Hematopoietic multipotent progenitor cell (in vitro differentiated cells): ENCODE measurements around the gene ENHO. TPM values are rescaled to one million over a fixed set of nuclear protein-coding genes. Genes with fewer than 3 reads are reported as not detected.

Source experiments
- DNase-seq, 3 donors: peaks; one replicate each; pipeline ENCODE4 v3.0.0-alpha.2; 2011 to 2015; ENCODE audit warnings: low read depth in 2 of 3, low spot score in 2 of 3
- total RNA-seq: library from RNA; depleted of rRNA; stranded (reverse); fragments of >200 nt; gene quantifications from one replicate; pipeline ENCODE4 v1.2.3, GENCODE V29; 2012

The ENHO gene
- not detected for total RNA-seq

DNA sequence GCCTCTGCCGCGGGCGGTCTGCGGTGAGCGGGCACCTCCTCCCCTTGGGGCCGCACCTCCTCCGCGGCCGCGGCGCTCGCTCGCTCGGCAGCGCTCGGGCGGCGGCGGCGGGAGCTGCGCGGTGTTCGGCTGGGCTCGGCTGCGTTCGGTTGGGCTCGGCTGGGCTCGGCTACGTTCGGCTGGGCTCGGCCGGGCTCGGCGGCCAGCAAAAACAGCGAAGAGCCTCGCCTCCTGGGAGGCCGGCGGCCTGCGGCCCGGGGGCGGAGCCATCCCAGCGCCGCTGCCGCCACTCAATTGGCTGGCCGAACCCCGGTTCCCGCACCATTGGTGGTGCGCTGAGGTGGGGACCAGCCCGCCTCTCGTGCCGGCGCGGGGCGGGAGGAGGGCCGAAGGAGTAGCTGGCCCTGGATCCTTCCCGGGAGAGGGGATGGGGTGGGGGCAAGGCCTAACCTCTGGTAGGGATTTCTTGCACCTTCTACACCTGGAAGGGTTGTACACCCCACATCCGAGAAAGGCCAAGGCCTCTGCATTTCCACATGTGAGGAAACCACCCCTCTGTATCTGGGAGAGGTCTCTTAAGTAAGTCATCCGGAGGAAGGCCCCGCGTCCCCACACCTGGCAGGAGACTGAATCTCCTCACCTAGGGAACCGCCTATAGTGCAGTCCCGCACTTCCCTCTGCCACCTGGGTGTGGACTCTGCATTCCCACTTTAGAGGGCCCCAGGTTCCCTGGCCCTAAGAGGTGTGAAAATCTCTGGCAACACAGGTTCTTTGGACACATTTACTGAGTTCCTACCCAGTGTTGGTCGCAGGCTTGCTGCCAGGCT is at the start of gene ENHO:
Gene ENHO, minus strand, starts transcription at position 20 of the 827 bp plus-strand sequence. CDS start 1,295 bp downstream, outside the sequence.
- DNase-seq, result peak; percentile 88 to 90 (median 88)

DNA sequence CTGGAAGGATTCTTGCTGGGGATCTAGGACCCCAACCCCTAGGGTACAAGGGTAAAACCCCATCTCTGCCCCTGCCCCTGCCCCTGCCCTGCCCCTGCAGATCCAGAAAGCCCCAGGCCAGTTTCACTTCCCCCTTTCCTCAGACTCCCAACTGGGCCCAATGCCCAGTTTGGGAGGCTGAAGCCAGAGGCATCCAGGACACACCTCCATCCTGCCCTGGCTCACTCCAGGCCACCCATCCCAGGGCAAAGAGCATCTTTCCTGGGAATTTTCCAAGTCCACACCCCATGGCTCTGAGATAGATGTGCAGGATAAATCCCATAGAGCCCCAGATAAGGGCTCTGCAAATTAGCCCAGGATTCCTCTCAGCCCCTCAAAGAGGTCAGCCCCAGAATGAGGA is 49.3 kb upstream of the ENHO start:
- no peak for DNase-seq

DNA sequence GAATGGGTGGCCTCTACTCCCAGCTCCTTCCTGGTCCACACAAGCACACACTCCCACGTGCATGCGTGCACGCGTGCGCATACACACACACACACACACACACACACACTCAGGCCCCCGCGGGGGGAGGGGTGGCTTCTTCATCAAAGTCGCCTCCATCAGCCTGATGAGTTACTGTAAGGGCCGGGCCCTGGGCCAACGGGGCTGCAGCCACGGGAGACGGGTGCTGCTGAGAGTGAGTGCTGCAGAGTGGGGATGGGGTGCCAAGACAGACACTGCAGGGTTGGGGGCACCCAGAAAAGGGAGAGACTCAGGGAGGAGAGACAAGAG is 48.7 kb upstream of the ENHO start:
- DNase-seq, result no peak

DNA sequence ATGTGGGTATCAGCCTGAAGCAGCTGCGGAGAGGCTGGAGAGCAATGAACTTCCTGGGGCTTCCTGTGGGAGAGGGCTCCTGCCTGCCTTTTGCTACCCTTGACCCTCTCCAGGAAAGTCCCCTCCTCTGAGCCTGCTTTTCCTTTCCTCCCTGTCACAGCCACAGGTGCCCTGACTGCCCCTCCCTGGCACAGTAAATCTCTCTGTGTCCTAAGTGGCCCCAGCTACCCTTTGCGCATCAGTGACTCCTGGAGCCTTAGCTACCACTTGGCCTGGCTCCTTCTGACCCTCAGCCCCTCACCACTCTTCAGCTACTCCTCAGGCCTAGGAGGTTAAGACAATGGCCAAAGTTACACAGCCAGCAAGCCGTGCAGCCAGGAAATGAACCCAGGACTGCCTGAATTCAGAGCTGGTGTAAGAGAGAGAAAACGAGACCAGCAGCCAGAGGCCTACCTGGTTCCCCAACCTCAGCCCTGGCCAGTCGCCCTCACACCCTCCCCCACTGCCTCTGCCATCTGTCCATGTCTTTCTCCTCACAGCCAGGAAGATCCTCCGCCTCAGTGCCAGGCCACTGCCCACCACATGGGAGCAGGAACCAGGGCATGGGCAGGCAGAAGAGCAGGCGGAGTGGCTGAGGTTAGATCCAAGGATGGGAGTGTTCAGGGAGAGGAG is 48.2 kb upstream of the ENHO start:
- DNase-seq, result no peak

DNA sequence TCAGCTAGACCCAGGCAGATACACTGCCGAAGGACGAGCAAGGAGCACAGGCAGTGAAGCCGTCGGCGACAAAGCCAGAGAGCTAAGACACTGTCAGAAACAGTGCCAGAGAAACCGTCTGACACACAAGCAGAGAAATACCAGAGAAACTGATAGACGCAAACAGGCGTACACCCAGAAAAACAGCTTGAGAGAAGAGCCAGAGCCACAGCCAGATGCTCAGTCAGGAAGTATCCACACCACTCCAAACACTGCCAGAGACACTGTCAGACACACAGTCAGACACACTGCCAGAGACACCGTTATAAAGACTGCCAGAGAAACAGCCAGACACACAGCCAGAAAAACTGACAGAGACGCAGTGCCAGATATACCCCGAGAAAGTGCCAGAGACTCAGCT is 47.6 kb upstream of the ENHO start:
- DNase-seq, result no peak

DNA sequence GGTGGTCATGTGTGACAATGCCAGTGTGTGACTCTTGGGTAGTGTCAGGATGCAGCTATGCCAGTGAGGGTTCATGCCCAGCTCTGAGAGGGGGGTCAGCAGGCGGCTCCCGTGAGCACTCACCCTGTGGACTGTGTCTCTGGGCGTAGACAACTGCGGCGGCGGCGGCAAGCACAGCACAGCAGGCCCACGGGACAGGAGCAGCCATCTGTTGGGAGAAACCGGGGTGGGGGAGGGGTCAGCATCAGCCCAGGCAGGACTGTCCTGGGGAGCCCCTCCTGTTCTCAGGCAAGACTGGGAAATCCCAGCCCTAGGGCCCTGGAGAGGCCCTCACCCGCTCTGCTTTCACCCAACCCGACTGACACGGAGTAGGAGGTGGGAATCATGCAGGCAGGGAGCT is 46.0 kb upstream of the ENHO start:
- DNase-seq, result no peak

DNA sequence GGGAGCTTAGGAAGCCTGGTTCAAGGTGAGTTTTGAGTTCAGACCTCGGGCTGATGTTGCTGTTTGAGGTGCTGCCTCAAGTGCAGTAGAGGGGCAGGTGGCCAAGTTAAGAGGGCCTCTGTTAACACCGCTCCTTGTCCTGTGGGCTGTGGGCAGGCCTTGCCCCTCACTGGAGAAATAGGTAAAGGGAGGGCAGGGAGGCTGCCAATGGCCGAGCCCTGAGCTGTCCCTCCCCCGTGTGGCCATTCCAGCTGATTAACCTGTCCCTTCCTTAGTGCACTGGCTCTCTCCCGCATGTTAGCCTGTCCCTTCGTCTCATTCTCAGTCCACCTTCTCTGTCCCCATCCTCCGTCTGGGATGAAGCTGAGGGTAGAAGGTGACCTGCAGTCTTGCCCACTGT is 45.3 kb upstream of the ENHO start:
- no peak for DNase-seq

DNA sequence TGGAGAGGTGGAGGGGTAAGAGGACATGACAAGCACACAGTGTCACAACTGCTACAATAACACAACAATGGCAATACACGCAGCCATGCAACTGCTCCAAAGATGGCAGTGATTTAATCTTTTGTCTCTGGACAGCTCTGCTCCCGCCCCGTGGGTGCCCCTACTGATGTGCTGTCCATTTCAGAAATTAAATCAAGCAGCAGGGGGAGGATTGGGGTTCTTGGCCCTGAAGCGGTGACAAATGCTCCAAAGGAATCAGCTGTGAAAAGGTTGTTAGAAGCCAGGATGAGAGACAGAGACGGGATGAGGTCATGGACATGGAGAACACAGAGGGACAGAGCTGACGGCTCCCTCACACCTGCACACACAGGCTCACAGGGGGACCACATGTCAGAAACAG is 44.2 kb upstream of the ENHO start:
- DNase-seq, result no peak

DNA sequence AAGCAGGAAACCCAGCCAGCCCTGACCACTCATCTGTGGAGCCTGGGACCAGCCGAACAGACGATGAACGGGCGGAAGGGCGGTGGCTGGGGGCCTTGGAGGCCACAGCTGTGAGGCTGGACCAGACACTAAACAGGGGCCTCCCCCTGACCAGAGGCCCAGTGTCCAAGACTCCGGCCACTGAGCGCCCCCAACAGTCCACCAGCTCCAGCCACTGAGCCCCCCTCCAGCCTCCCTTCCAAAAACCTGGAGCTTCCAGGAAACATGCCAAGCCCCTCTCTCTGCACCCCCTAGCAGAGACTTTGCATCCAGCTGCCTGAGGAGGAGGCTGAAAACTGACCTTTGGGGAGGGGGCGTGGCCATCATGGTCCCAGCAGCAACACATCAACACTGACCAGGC is 43.5 kb upstream of the ENHO start:
- DNase-seq, result no peak

DNA sequence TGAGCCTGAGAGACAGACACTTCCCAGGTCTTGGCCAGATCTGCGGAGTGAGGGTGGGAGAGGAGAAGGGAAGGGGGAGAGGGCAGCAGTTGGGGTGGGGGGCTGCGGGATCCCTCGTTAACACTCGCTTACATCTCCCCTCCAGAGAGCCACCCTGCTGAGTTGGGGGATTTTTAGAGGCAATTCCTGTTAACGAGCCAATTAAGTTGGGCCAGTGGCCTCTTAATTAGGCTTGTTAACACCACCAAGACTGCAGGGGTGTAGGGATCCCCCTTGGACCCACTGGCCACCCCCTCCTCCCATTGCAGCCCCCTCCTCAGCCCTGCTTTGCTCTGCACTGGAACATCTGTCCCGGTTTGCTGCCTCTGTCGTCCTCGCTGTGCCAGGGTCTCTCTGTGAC is 43.1 kb upstream of the ENHO start:
- DNase-seq, result no peak

DNA sequence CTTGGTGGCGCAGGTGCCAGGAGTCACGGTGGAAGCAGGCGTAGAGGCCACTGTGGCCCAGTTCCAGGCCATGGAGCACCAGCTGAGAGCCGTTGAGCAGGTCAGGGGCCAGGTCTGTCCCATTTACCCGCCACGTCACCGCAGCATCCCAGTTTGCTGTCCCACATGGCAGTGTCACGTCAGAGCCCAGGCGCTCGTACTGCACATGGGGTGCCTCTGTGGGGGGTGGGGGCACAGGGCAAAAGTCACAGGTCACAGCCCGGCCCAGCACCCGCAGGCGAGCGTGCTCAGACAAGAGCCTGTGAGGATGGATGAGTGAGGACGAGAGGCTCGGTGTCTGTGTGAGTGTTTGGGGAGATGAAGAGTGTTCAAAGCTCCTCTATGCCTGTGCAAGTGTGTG is 41.8 kb upstream of the ENHO start:
- no peak for DNase-seq

DNA sequence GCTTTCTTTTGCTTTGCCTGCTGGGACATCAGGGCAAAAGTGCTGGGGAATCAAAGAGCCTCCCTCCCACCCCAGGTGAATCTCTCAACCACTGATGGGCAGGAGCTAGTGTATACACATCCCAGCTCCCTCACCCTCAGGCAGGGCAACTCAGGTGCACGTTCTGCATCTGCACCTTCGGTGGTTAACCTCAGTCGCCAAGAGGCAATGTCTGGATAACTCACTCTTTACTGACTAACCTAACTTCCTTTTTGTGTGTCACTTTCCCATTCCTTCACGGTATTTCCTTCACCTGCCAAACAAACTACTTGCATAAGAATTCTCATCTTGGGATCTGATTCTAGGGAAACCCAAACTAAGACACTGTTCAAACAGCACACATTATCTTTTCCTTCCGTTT is 40.5 kb upstream of the ENHO start:
- DNase-seq, result no peak

DNA sequence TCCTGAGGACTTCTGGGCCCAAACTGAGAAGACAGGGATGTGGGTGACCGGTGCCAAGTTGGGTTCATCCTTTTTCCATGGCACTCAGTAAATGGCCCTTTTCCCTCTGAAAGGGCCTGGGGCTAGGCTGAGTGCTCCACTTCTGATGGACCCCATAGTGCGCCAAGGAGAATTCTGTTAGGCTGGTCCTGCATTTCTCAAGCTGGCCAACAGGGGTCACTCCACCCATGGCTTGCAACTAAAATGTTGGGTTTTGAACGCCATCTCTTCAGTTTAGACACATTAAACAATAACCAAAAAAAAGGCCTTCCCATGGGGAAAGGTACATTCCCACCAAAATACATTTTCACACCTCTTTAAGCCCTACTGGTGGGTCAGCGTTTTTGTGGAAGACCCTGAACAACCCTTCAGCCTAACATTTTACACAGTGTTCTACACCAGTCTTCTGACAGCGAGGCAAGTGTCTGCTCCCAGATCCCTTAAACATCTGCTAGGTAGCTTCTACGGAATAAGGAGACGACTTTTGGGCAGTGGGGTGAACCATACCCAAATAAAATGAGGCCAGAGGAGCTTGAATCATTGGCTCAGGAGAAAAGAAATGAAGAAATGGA is 39.5 kb upstream of the ENHO start:
- DNase-seq, result no peak

DNA sequence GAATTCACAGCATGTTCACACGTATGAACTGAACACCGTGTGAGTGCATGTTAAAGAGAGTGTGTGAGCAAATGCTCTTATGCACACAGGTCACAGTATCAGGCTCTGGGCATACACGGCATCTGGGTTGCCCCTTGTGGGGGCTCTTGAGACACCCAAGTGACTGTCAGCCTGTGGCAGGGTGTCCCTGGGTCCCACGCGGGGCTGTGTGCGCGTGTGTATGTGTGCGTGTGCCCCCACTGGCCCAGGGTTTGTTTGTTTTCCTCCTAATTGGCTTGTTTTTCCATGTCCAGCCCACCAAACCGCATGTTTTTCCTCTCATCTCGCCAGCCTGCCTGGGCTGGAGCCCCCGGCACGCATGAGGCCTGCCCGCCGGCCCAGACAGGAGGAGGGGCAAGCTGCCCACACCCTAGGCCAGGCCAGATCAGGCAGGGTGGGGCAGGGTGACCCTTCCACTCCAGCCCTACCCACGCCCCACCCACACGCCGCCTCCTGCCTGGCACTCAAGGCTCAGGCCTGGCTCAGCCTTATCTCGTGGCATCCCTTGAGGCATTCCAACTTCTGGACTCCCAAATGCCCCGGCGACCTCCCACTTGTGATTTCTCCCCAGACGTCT is 37.9 kb upstream of the ENHO start:
- no peak for DNase-seq

DNA sequence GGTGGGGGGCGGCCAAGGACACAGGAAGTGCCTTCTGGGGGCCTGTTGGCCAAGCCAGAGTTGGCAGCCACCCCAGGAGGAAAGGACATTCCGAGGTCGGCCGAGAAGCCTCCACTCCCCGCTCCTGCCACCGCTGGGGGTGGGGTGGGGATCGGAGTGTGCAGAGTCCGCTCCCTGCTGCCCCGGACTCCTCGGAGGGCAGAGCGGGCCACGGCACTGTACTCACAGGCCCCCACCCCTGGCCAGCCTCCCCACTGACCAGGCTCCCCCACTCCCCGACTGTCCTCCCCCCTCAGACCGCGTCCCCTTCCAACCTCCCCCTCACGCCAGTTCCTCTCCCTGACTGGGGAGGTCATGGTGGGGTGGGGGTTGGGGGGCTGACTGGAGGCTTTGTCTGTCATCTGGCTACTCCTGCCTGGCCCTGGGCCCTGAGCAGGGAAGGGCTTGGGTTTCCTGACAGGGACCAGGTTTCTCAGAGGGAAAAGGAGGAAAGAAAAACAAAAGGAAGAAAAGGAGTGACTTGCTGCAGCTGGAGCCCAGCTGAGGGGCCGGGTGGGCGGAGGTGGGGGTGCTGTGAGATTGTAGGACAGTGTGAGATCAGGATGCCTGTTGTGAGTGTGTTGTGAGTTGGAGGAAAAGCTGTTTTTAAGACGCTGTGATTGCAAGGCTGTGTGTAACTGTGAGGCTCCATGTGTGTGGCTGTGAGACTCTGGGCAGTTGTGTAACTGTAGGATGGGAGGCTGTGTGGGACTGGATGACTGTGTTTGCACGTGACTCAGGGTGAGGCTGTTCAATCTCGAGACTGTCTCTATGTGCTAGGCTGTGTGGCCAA is 37.0 kb upstream of the ENHO start:
- DNase-seq, result no peak

DNA sequence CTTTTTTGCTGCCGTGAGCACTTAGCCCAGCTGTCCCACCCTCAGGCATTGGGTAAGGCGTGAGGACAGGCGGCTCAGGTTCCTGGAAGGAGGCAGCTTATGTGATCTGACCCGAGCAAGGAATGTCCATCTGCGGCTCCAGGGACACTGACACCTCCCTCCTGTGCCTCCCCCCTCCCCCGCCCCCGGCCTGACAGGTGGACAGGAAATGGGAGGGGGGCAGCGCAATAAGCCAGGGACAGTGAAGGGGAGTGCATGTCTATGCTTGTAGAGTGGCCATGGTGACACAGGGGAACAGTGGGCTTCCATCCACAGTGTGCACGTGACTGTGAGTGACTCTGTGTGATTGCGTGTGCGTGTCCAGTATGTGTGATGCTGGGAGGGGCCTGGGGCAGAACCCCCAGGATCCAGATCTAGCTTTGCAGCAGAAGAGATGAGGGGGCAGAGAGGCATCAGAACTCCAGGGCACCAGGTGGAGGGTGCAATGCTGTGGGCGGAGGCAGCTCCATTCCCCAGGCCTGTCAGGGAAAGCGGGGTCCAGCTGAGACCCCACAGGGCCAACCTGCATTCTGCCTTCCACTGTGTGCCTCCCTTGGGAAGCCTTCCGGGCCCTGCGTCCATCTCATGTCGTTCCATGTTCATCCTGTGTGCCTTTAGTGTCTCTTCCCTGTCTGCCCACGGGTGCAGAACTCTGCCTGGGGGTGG is 36.3 kb upstream of the ENHO start:
- DNase-seq, result no peak

DNA sequence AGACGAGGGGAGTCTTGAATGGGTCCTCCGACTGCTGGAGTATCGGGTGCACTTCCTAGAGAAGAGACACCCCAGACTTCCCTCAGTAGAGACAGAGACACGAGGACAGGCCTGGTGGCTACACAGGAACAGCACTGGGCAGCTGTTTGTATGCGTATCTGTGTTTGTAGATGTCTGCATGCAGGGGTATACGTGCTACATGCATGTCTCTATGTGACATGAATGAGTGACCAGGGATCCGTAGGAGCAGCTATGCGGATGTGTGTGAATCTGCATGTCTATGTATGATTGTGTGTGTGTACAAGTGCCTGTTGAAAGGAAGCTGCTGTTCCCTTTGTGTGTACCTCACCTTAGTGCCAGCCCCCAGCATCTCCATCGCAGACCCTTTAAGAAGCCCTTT is 35.6 kb upstream of the ENHO start:
- no peak for DNase-seq

DNA sequence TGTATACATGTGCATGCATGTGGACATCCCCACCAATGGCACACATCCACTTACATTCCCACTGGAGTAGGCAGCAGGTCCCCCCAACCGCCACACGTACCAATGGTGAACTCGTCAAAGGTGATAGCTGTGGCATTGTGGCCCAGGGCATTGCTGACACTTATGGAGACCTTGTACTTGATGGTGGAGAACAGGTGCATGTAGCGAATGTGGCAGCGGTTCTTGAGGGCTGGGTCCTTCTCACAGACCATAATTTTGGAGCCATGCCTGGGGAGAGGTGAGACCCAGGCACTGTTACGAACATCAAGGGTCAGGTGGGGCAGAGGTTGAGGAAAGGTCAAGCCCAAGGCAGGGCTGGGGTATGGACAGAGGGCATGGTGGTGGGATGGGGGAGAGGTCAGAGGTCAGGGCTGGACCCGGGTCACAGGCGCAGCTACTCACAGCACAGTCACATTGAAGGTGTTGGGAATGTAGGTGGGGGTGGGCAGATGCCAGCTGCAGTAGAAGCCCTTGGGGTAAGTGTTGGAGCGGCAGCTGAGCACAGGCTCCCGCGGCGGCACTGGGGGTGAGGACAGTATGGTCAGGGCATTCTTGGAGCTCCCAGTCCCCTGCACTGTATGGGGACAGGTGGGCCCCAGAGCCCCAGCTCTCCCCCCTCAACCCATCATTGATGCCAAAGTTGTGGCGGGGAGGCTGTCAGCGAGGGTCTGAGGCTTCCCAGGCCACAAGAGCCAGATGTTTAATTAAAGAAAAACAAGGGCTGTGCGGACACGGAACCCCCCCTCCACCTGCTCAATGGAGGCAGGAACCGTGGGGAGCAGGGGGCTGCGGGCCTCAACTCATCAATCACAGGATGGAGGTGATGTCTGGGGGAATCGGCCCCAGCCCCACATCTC is 34.9 kb upstream of the ENHO start:
- DNase-seq, result no peak

DNA sequence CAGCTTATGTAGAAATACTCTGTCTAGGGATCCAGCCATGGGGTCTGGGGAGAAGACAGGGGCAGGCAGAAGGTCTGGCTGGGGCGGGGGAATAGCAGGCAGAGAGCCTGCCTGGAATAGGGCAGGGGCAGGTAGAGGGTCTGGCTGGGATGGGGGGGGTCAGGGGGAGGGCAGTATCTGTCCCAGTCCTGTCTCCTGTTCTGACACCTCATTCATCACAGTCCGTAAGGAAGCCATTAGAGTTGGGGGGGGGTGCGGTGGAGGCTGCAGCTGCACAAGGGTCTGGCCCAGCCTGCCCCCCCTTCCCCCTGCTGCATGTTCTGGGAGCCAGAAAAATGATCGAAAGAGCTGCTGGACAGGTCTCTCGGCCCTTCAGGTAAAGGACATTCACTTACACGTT is 34.2 kb upstream of the ENHO start:
- no peak for DNase-seq
